GM21515 (cell line): ENCODE data around the gene TMEM176A.

ENCODE experiments used
- ATAC-seq: cut with Tn5 transposase; IDR thresholded peaks from one replicate; pipeline ENCODE4 v1.9.1; 2021; ENCODE audit not compliant: unreplicated experiment

The TMEM176A gene

DNA sequence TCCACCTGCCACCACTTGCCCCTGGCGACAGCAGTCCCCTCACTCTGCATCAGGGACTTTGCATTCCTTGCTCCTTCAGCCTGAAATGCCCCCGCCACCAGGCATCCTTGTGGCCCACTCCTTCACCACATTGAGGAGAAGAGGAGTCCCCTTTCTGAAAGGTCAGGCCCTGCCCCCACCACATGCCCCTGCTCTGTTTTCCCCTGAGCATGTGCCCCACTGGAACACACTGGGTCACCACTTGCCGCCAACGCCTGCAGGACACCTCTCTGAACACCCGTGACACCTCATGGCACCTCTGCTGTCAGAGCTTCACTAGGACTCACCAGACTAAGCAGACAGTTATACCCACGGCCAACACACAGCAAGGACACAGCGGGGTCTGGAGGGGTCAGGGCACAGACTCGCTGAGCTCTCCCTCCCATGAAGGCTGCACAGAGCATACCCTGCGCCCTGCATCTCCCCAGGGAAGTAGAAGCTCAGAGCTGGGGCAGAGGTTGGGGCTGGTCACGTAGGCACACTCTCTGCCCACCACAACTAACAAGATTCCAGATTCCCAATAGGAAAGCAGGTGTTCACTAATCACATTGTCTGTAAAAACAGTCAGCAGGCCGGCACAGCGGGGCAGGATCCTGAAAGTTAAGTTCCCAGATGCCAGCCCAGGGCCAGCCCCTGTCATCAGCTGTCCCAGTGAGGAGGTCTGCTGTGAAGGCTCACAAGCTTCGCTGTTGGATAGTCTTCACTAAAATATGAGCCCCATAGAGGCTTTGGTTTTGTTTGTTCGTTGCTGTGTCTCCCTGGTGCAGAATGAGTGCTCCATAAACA, 45.9 kb downstream of the TMEM176A start:
- ATAC-seq = no peak

DNA sequence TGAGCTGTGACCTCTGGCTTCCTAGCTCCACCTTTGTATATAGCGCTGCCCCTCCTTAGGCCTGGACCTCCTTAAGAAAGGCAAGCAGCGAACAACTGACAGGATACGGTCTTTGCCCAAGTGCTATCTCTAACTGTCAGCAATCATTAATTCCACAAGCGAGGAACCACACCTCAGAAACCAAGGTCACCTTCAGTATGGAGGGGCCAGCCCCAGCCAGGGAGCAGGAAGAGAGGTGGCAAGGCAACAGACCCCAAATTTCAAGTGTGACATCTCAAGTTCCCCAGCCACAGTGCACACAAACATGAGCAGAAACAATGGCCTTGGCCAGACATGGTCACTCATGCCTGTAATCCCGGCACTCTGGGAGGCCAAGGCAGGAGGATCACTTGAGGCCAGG, 47.0 kb downstream of the TMEM176A start:
- no peak for ATAC-seq

DNA sequence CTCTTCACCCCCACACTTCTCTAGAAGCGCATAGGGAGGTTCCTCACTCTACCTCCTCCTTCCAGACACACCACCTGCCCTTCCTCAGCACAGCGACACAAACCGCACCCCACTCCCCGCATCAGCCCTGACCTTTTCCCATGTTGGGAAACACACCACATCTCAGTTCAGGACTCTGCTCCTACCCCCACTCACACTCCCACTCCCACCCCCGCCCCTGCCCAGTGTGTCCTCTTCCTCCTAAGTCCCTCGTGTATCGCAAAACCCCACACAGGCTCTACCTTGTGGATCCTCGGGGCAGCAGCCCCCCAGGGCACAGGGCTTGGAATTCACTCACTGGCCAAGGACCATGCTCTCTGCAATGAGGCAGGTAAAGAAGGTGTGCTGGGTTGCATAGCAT, 47.5 kb downstream of the TMEM176A start:
- ATAC-seq = no peak

DNA sequence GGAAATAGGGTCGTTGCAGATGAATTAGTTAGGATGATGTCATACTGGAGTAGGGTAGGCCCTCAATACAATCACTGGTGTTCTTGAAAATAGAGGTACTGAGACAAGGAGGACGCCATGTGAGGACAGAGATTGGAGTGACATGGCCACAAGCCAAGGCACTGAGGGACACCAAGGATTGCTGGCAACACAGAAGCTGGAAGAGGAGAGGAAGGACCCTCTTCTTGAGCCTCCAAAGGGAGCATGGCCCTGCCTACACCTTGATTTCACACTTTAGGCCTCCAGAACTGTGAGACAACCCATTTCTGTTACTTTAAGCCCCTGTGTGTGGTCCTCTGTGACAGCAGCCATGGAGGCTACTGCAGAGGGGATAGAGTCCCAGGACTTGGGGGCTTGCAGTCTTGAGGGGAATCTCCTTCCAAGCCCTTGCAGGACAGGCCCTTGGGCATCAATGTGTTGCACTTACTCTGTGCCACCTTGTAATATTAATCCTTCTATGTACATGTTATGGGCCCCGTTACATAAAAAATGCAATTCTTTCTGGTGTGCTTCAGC, 48.1 kb downstream of the TMEM176A start:
- ATAC-seq = no peak

DNA sequence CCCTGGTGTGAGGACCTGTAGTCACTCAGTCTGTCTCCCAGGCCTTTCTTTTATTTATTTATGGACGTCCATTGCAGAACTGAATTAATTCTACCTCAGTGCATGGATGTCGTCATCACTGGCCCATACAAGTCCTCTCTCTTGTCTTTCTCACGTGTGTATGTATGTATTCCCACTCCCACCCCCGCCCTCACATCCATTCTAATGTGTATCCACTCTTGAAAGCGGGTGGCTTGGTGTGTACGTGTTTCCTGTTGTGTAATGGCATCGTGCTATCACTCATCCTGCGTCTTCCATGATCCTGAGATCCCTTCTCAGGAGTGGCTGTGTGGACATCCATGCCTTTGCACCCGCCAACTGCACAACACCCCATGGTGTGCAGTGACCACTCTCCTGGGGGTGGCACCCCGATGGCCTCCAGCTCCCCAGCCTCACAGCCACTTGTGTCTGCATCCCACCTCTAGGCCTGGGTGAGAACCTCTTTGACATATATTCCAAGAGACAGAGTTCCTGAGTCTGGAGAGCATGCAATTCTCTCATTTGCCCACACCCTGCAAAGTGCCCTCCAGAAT, 48.7 kb downstream of the TMEM176A start:
- no peak for ATAC-seq

DNA sequence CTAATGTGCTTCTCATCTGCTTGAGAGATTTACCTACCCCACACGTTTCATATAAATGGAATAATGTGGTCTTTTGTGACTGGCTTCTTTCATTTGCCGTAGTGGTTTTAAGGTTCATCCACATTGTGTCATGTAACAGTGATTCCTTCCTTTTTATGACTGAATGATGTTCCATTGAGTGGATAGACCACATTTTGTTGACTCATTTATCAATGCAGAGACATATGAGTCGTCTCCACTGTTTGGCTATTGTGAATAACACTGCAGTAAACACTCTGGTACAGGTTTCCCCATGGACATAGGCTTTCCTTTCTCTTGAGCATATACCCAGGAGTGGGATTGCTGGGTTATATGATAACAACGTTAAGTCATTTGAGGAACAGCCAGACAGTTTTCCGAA, 49.7 kb downstream of the TMEM176A start:
- no peak for ATAC-seq

DNA sequence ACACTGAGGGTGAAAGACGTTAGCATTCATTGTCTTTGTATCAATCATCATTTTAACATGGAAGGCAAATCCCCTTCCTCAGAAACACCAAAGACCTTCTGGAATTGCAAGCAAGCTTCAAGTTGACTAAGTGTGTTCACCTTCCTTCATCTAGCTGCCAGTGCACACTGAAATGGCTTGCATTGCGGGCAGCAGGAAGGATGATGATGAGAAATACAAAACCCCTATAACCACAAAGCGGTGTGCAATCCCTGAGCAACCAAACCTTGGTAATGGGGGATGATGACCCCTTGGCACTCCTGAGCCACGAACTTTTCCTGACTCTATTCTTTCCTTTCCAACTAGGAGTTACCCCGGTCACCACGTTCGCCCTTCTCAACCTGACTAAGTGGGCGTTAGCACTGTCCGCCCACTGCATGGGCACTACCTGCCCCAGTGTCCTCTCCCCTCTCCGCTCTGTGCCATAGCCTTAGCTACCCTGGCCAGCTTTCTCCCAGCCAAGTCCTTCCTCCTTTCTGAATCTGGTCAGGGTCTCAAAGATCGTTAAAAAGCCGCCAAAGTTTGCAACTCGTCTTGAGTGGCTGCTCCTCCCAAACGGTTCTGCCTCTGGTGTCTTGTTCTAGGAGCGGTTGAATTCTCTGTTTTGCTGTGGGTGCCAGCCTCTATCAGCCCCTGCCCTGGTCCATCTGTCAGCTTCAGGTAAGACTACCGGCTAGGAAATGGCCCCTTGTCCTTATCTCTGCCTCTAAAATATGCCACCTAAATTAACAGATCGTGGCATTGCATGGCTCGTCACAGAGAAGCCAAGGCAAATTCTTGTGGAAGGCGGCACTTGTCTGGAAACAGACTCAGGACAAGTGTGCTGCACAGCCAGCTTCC, 51.2 kb downstream of the TMEM176A start:
- no peak for ATAC-seq

DNA sequence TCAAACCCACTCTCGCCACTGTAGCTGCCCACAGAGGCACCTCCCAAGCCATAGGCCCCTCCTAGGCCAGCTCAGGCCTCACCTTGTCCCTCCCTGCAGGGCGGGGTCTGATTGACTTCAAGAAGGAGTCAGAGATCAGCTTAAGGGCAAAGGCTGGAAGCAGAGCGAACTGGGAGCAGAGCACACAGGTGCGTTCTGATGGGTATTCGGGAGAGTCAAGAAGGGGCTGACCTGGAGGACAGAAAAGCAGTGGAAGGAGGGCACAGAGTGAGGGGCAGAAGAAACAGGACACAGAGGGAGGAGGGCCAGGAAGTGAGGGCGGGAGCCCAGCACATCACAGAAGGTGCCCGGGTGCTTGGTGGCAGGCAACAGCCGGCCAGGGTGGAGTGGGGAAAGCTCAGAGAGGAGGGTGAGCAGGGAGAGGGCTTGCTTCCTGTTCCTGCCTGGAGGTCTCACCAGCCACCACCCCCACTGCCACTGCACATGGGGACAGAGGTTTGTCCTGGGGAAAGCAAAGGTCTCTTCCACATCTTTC, 51.9 kb downstream of the TMEM176A start, which contains the start of gene AOC1:
AOC1 (plus strand) TSS at position 147 of the 535 bp plus-strand sequence. CDS start 3,954 bp downstream, outside the sequence.
- ATAC-seq = no peak

DNA sequence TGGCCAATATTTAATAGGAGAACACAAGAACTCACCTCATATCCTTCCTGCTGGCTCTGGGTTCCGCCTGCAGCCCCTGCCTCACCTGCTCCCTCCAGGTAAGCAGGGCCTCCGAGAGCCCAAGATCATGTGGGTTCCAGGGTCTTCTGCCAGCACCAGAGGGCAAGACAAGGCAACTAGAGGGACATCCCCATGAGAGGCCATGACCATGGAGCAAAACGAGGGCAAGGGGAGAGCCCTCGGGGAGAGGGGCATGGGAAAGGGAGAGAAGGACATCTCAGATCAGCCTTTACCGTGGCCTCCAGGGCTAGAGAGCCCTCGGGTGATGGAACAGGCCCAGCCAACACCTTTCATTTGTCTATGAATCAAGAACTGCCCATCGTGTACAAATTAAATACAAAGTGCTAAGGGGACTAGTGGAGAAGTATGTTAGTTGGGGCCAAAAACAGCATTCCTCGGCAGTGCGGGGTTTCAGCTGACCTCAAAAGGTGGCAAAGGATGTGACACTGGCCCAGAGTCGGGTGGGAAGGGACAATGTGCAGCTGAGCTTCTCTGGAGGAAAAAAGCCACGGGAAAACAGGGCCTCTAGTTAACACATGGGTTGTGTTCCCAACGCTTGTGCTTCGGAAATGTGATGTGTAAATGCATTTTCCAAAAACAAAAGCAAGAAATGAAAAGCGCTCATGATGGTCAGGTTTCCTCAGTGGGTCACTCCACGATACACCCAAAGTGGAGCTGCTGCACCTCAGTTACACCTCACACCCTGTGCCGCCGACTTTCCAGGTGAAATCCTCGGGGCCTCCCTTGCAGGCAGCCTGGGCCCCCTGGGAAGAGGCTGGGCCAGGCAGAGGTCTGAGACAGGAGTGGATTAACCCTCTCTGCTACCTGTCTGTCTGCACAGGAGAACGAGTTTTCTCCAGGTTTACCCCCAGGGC, 53.8 kb downstream of the TMEM176A start:
- no peak for ATAC-seq
